ENCODE measurements around the gene MAP2.

DNA sequence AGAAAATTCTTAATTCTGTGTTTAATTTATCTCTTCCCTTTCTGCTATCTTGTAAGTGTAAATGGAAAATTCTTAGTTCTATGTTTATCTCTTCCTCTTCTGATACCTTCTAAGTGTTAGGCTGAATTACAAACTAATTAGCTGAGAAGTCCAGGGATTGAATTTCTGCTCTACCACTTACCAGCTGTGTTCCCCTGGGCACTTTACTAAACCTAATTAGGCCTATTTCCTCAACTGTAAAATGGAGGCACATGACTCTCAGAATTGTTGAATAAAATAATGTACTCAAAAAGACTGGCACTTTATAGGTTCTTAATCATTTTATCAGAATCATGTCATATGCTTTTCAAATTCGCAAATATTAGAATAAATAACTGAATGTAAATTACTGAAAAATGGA is 146.3 kb downstream of the MAP2 start:
- TF ChIP-seq, protein P1, sequence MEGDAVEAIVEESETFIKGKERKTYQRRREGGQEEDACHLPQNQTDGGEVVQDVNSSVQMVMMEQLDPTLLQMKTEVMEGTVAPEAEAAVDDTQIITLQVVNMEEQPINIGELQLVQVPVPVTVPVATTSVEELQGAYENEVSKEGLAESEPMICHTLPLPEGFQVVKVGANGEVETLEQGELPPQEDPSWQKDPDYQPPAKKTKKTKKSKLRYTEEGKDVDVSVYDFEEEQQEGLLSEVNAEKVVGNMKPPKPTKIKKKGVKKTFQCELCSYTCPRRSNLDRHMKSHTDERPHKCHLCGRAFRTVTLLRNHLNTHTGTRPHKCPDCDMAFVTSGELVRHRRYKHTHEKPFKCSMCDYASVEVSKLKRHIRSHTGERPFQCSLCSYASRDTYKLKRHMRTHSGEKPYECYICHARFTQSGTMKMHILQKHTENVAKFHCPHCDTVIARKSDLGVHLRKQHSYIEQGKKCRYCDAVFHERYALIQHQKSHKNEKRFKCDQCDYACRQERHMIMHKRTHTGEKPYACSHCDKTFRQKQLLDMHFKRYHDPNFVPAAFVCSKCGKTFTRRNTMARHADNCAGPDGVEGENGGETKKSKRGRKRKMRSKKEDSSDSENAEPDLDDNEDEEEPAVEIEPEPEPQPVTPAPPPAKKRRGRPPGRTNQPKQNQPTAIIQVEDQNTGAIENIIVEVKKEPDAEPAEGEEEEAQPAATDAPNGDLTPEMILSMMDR (IDR thresholded peaks at IDR 0.05): no peak
- TF ChIP-seq EZH2 (IDR thresholded peaks at IDR 0.05; ENCODE audit: borderline replicate concordance, insufficient read depth, low read depth, low read length, poor library complexity, severe bottlenecking): no peak

Measured in B cell (primary cell).